COLO829 (cell line): ENCODE data around the gene MCU.
"Not testable (repeated sequence)": the region's sequence is repeated elsewhere in the genome, so short reads cannot be mapped to it uniquely, and the experiment has no call there.

Source experiments
- DNase-seq: peaks from one replicate; pipeline ENCODE4 v3.0.0; 2012; ENCODE audit warnings: low spot score

The MCU gene

GRCh38 chr10:72731916-72732419 lies 40.0 kb downstream of the MCU start:
- DNase-seq = no peak

- DNase-seq = no peak
These were observed 40.6 kb downstream of the MCU start for GRCh38 chr10:72732521-72732920.

GRCh38 chr10:72733989-72734388 lies 42.0 kb downstream of the MCU start:
- DNase-seq = no peak

GRCh38 chr10:72735288-72735936 lies 43.5 kb downstream of the MCU start:
- no peak for DNase-seq

DNA sequence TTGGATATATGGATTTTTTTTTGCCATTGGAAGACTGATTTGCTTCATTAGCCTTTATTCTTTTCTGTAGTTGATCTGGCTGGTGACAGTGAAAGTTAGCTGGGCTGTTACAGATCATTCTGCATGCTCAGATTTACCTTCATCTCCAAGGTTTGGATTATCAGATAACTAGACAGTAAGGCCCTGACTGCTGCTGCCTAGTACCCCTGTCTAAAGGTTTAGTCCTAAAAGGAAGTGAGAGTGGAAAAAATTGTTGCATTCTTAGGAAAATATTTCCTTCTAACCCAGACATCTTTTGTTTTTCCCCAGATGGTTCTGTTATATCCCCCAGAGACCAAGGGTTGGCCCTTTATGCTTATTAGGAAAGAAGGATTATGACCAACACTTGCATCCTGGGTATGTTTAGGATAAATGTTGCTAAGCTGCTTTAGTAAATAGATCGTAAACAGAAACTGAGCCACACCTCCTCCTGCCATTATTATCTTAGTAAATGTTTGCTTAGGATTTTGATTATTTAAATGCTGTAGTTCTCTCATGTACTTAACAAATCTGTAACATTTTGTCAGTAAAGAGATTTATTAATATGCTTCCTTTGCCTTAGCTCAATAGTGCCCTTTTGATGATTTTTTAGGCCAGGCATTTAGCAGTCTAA lies 44.4 kb downstream of the MCU start:
- DNase-seq = no peak

DNA sequence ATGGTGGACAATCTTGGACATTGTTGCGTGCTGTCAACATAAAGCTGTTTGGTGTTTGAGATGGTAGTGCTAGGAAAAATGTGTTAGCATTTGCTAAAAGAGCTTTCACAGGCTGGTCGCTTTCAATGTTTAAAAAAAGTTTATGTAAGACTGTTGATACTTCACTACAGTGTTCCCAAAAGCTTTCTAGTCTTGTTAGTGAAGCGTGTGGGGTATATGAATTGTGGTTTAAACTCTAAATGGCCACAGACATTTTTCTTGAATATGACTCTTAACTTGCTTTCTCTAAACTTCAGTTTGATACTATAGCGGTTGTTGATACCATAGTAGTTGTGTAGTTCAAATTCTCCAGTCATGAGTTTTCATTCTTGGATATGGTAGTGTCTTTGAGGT lies 44.9 kb downstream of the MCU start:
- DNase-seq = no peak

- DNase-seq = not testable (repeated sequence)
These were observed 45.4 kb downstream of the MCU start for GRCh38 chr10:72737357-72737756.

- DNase-seq = no peak
These were observed 46.5 kb downstream of the MCU start for GRCh38 chr10:72738486-72738885.

- DNase-seq = no peak
These were observed 48.6 kb downstream of the MCU start for GRCh38 chr10:72740528-72740927.

DNA sequence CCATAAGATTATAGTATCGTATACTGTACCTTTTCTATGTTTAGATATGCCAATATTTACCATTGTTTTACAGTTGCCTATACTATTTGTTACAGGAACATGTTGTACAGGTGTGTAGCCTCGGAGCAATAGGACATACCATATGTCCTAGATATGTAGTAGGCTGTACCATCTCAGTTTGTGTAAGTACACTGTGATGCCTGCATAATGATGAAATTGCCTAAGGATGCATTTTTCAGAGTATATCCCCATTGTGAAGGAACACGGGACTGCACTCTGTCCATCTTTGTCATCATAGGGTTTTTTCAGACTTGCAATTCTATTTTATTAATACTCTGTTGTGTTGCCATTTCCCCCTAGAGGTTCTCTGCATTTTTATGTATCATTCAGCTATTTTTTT lies 50.1 kb downstream of the MCU start:
- DNase-seq = no peak

- no peak for DNase-seq
These were observed 50.9 kb downstream of the MCU start for GRCh38 chr10:72742797-72743196.

DNA sequence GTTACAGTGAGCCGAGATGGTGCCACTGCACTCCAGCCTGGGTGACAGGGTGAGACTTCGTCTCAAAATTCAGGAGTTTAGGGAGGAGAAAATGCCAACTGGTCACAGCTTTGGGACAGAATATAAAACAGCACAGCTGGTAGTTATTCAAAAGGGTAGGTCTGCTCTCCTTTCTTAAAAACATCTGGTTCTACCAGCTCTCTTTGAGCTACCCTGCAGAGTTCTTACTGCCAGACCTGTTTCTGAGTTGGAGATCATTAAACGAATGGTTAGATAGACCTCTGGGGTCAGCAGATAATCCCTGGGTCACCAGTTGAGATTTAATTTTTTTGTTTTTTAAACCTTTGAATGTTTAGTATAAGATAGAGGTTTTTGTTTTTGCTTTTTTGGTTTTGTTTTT lies 52.6 kb downstream of the MCU start:
- no peak for DNase-seq

- DNase-seq = no peak
These were observed 54.8 kb downstream of the MCU start for GRCh38 chr10:72746426-72747363.

DNA sequence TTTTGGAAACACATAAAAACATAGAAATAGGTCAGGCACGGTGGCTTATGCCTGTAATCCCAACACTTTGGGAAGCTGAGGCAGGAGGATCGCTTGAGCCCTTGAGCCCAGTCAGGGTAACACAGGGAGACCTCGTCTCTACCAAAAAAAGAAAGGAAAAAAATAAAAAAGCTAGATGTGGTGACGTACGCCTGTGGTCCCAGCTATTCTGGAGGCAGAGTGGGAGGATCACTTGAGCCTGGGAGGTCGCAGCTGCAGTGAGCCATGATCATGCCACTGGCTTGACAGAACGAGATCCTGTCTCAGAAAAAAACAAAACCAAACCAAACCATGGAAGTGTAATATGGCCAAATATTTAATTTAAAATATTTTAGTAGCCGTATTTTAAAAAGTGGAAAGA lies 55.6 kb downstream of the MCU start:
- no peak for DNase-seq

GRCh38 chr10:72753760-72754231 lies 61.9 kb downstream of the MCU start:
- DNase-seq = no peak

DNA sequence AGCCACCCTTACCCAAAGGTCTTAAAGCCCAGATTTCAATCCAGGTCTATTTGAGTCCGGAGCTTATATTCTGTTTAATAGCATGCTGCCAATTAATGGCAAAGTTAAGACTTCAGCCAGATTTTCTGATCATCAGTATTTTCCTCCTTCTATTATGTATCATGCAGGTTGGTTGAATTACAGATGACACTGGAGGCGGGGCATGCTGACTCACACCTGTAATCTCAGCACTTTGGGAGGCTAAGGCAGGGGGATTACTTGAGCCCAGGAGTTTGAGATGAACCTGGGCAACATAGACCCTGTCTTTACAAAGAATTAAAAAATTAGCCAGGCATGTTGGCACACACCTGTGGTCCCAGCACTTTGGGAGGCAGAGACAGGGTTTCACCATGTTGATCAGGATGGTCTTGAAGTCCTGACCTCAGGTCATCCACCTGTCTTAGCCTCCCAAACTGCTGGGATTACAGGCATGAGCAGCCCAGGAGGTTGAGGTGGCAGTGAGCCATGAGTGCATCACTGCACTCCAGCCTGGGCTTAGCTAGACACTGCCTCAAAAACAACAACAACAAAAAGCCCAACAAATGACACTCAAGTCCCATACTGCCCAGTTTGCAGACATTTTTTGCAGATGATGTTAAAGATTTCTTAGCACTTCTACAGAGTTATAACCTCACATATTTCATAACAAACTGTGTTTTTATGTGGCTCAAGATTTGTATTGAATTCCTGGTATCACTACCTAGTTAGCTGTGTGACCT lies 62.5 kb downstream of the MCU start:
- no peak for DNase-seq

GRCh38 chr10:72756674-72757385 lies 64.9 kb downstream of the MCU start:
- no peak for DNase-seq

- no peak for DNase-seq
These were observed 65.8 kb downstream of the MCU start for GRCh38 chr10:72757732-72758131.

DNA sequence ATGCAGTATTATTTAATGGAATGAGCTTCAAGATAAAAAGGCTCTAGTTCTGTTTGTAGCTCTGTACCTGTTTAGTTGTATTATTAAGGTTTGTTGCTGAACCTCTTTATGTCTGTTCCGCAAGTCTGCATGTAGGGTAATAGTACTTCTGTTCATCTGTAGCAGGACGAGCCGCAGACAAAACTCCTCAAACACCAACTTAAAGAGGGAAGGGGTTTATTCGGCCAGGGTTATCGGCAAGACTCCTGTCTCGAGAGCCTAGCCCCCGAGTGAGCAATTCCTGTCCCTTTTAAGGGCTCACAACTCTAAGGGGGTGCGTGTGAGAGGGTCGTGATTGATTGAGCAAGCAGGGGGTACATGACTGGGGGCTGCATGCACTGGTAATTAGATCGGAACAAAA lies 67.0 kb downstream of the MCU start:
- not testable (repeated sequence) for DNase-seq

DNA sequence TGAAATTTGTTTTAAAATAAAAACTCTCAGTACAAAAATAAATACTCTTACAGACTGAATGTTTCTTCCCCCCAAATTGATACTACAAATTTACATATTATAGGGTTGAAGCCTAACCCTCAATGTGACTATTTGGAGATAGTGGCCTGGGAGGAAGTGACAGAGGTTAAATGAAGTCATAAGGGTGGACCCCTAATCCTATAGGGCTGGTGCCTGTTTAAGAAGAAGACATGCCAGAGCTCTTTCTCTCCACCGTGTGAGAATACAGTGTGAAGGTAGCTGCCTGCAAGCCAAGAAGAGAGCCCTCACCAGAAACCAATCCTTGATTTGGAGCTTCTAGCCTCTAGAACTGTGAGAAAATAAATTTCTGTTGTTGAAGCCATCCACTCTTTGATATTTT lies 67.6 kb downstream of the MCU start:
- no peak for DNase-seq

GRCh38 chr10:72761498-72761897 lies 69.6 kb downstream of the MCU start:
- no peak for DNase-seq
